Measurements from ENCODE around the gene ST6GALNAC6. TPM values are rescaled to one million over a fixed set of nuclear protein-coding genes. Genes with fewer than 3 reads are reported as not detected.

Gene ST6GALNAC6
- total RNA-seq, 1 donor from 2014 or later, result 82.0 TPM

DNA sequence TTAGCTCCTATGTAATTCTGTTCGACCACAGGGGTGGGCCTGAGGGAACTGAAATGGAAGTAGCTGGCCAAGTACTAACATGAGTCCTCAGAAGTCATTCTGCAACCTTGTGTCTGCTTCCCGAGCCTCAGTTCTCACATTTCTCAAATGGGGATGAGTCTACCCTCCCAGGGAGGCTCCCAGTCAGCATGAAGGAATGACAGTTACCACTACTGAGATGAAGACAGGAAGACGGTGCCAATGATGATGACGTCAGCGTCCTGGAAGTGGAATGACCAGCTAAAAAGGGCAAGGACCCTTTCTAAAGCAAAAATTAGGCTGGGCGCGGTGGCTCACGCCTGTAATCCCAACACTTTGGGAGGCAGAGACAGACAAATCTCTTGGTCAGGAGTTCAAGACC, 24.4 kb upstream of the ST6GALNAC6 start:
- Histone ChIP-seq H3K36me3 (peaks cover 4% of the 10 kb centered on the region), H3K4me1 (peaks cover 51% of the 10 kb centered on the region), H3K27ac (no peak overlapping the region), H3K4me3 (no peak overlapping the region), H3K9me3 (no peaks in the 10 kb centered on the region), H3K27me3 (ENCODE audit: low read depth) (peaks cover 15% of the 10 kb centered on the region)
- TF ChIP-seq, protein P1, sequence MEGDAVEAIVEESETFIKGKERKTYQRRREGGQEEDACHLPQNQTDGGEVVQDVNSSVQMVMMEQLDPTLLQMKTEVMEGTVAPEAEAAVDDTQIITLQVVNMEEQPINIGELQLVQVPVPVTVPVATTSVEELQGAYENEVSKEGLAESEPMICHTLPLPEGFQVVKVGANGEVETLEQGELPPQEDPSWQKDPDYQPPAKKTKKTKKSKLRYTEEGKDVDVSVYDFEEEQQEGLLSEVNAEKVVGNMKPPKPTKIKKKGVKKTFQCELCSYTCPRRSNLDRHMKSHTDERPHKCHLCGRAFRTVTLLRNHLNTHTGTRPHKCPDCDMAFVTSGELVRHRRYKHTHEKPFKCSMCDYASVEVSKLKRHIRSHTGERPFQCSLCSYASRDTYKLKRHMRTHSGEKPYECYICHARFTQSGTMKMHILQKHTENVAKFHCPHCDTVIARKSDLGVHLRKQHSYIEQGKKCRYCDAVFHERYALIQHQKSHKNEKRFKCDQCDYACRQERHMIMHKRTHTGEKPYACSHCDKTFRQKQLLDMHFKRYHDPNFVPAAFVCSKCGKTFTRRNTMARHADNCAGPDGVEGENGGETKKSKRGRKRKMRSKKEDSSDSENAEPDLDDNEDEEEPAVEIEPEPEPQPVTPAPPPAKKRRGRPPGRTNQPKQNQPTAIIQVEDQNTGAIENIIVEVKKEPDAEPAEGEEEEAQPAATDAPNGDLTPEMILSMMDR (IDR thresholded peaks at IDR 0.05), result no peak
- ATAC-seq (no peak), DNase-seq (no peak)
- intact Hi-C loops (cut with DNase I), result no loop called here

DNA sequence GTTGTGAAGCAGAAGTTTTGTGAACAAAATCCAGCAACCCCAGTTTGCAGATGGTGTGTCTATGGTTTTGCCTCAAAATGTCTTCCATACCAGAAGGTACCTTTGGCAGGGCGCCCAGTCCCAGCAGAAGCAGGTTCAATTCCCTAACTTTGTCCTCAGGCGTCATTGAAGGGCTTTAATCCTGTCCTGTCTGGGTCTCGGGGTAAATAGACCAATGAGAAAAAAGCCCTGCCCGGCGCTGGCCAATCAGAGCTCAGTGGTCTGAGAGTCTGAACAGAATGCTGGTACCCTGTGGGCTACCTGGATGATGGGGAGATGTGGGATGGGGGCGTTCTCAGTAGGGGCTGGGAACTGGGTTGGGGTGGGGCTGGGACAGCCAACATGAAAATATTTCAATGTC, 23.6 kb upstream of the ST6GALNAC6 start:
- Histone ChIP-seq H3K4me1 (peaks cover 51% of the 10 kb centered on the region), H3K27ac (no peak overlapping the region), H3K9me3 (no peaks in the 10 kb centered on the region), H3K36me3 (peaks cover 4% of the 10 kb centered on the region), H3K4me3 (no peak overlapping the region), H3K27me3 (ENCODE audit: low read depth) (peaks cover 15% of the 10 kb centered on the region)
- TF ChIP-seq, protein P1 (IDR thresholded peaks at IDR 0.05), result no peak
- intact Hi-C loops (cut with DNase I), result no loop called here
- DNase-seq (no peak), ATAC-seq (no peak)

DNA sequence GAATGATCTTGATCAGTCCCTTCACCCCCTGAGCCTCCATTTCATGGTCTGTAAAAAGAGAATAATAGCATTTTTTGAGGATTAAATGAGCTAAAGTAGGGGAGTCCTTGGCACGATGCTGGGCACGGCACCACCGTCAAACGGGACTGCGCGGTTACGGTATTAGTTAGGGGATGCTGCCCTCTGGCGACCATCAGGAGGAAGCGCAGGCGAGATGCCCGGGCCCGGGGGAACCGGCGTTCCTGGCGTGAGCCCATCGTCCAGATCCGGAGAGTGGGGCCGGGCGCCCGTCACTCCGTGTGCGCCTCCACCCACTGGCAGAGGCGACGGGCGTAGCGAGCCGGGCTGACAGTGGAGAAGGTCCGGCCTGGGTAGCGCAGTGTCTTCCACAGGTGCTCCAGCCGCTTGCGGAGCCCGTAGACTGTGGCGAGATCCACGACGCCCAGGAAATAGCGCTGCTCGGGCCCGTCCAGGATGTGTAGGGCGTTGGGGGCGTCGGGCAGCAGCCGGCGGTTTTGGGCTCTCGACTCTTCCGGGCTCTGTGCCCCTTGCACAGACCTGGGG, 22.2 kb upstream of the ST6GALNAC6 start:
- intact Hi-C loops (cut with DNase I), result no loop called here
- H3K4me1 ChIP-seq, result peaks cover 47% of the 10 kb centered on the region
- H3K4me3 ChIP-seq, result peak overlapping the region; percentile 31
- no peak overlapping the region for H3K27ac ChIP-seq
- DNase-seq, result peak; percentile 84
- TF ChIP-seq, protein P1 (IDR thresholded peaks at IDR 0.05), result peak; percentile 99
- ATAC-seq, result peak; percentile 40 to 51
- peaks cover 5% of the 10 kb centered on the region for H3K27me3 ChIP-seq (ENCODE audit: low read depth)
- H3K36me3 ChIP-seq, result peaks cover 4% of the 10 kb centered on the region
- H3K9me3 ChIP-seq, result no peaks in the 10 kb centered on the region

DNA sequence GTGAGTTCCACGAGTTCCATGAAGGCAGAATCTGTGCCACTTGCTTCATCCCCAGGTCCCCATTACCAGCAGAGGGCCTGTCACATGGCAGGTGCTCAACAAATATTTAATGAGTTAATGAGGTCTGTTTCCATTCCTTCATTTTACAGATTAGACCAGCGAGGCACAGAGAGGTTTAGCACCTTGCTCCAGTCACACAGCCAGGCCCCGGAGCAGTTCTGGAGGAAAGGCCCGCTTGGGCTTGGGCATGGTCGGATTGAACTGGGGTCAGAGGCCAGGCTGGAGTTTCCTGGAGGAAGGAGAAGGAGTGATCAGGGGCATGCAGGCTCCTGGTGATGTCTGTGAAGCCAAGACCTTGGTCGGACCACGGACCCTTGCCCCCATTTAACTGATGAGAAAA, 21.4 kb upstream of the ST6GALNAC6 start:
- no peak overlapping the region for H3K4me3 ChIP-seq
- peaks cover 52% of the 10 kb centered on the region for H3K4me1 ChIP-seq
- H3K36me3 ChIP-seq, result peaks cover 4% of the 10 kb centered on the region
- H3K27ac ChIP-seq, result no peak overlapping the region
- H3K27me3 ChIP-seq (ENCODE audit: low read depth), result no peaks in the 10 kb centered on the region
- intact Hi-C loops (cut with DNase I), result no loop called here
- no peaks in the 10 kb centered on the region for H3K9me3 ChIP-seq
- DNase-seq (no peak), ATAC-seq (no peak)
- TF ChIP-seq, protein P1 (IDR thresholded peaks at IDR 0.05), result no peak

DNA sequence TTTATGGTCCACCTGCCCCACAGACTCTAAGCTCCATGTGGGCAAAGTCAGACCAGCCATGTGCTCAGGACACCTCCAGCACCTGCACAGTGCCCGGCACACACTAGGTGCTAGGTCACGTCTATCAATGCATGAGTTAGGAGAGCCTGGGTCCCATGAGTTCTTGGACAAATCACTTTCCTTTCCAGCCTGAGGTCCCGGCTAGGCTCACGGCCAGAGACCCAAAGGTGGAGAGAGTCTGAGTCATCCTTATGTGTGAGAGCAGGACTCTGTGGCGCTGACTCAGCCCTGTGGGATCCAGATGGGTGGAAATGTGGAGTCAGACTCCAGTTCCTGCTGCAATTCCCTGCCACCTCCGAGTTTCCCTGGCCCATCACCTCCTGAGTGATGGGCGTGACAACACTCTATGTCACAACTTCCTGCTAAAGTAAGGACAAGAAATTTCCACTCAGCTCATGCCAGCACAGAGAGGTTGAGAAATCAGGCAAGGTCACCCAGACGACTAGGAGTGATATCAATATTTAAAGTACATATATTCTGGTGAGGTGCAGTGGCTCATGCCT, 19.9 kb upstream of the ST6GALNAC6 start:
- DNase-seq (peak; percentile 91), ATAC-seq (peak; percentile 69 to 78)
- TF ChIP-seq, protein P1 (IDR thresholded peaks at IDR 0.05), result no peak
- Histone ChIP-seq H3K9me3 (no peaks in the 10 kb centered on the region), H3K27ac (peak overlapping the region; percentile 73), H3K36me3 (peaks cover 4% of the 10 kb centered on the region), H3K4me3 (no peak overlapping the region), H3K4me1 (peaks cover 63% of the 10 kb centered on the region), H3K27me3 (ENCODE audit: low read depth) (no peaks in the 10 kb centered on the region)
- intact Hi-C loops (cut with DNase I), result no loop called here

Measured in lower lobe of right lung (tissue), 2 donors.